Neuronal stem cell (in vitro differentiated cells): ENCODE data around the gene SLC6A13.

Experiments used
- DNase-seq: peaks from one replicate; pipeline ENCODE4 v3.0.0-alpha.2; 2013; ENCODE audit warnings: low spot score
- H2AFZ ChIP-seq: one replicate; pipeline ENCODE4 v1.6.1; 2013; ENCODE audit warnings: mild to moderate bottlenecking, low read length, inconsistent platforms
- H2AK5ac ChIP-seq: 2 replicates; pipeline ENCODE4 v1.6.1; 2013; ENCODE audit warnings: low read depth, mild to moderate bottlenecking, inconsistent platforms, low read length, moderate library complexity, mixed read lengths
- H2BK120ac ChIP-seq: 2 replicates; pipeline ENCODE4 v1.6.1; 2013; ENCODE audit warnings: low read depth, mild to moderate bottlenecking, inconsistent platforms, low read length, moderate library complexity, mixed read lengths
- H2BK12ac ChIP-seq: one replicate; pipeline ENCODE4 v1.6.1; 2013; ENCODE audit warnings: low read length, inconsistent platforms
- H2BK15ac ChIP-seq: 2 replicates; pipeline ENCODE4 v1.6.1; 2013; ENCODE audit warnings: mild to moderate bottlenecking, low read length, inconsistent platforms, mixed read lengths
- H2BK5ac ChIP-seq: one replicate; pipeline ENCODE4 v1.6.1; 2013; ENCODE audit warnings: inconsistent platforms, mild to moderate bottlenecking, low read length, moderate library complexity
- H3K14ac ChIP-seq: one replicate; pipeline ENCODE4 v1.6.1; 2013; ENCODE audit warnings: low read length, inconsistent platforms
- H3K18ac ChIP-seq: 2 replicates; pipeline ENCODE4 v1.6.1; 2013; ENCODE audit warnings: low read length, inconsistent platforms
- H3K23ac ChIP-seq: 2 replicates; pipeline ENCODE4 v1.6.1; 2013; ENCODE audit warnings: low read depth, mild to moderate bottlenecking, mixed read lengths, low read length, inconsistent platforms; ENCODE audit not compliant: poor library complexity
- H3K27ac ChIP-seq: replicated peaks from 3 replicates; pipeline ENCODE4 v1.5.1; 2013; ENCODE audit warnings: low read length, inconsistent platforms
- H3K27me3 ChIP-seq, 3 experiments: 2 replicates each; pipeline ENCODE4 v1.6.1; 2013; ENCODE audit warnings: low read length in 3 of 3, mild to moderate bottlenecking in 2 of 3, inconsistent platforms in 1 of 3, low read depth in 1 of 3, mixed read lengths in 1 of 3, moderate library complexity in 1 of 3; ENCODE audit not compliant: control insufficient read depth in 3 of 3, insufficient read depth in 3 of 3
- H3K36me3 ChIP-seq, 2 donors: replicated peaks in 1 of 2; 2 replicates each; pipeline ENCODE4 v1.6.1; 2013; ENCODE audit warnings: low read length in 2 of 2; ENCODE audit not compliant: control insufficient read depth in 2 of 2, insufficient read depth in 2 of 2
- H3K4ac ChIP-seq: 2 replicates; pipeline ENCODE4 v1.6.1; 2013; ENCODE audit warnings: inconsistent platforms, mild to moderate bottlenecking, low read length, moderate library complexity
- H3K4me1 ChIP-seq, 2 donors: 1 replicate in 1 of 2; 2 replicates in 1 of 2; pipeline ENCODE4 v1.6.1; 2013; ENCODE audit warnings: low read length in 2 of 2, low read depth in 1 of 2; ENCODE audit not compliant: control insufficient read depth in 2 of 2, insufficient read depth in 1 of 2
- H3K4me2 ChIP-seq: one replicate; pipeline ENCODE4 v1.6.1; 2013; ENCODE audit warnings: mild to moderate bottlenecking, low read length, inconsistent platforms; ENCODE audit not compliant: insufficient read depth, poor library complexity, severe bottlenecking
- H3K4me3 ChIP-seq, 2 donors: 2 replicates each; pipeline ENCODE4 v1.5.1; 2013; ENCODE audit warnings: low read length in 2 of 2, mild to moderate bottlenecking in 2 of 2, inconsistent platforms in 1 of 2, moderate library complexity in 1 of 2
- H3K79me1 ChIP-seq: one replicate; pipeline ENCODE4 v1.6.1; 2013; ENCODE audit warnings: low read depth, mild to moderate bottlenecking, inconsistent platforms, low read length, moderate library complexity
- H3K9ac ChIP-seq: one replicate; pipeline ENCODE4 v1.6.1; 2013; ENCODE audit warnings: mild to moderate bottlenecking, low read depth, low read length, inconsistent platforms; ENCODE audit not compliant: poor library complexity
- H3K9me3 ChIP-seq, 2 donors: replicated peaks in 1 of 2; 2 replicates each; pipeline versions ENCODE3 to v1.6.1; 2013; ENCODE audit warnings: low read length in 2 of 2, mild to moderate bottlenecking in 2 of 2, inconsistent platforms in 1 of 2, low read depth in 1 of 2, mixed read lengths in 1 of 2, moderate library complexity in 1 of 2; ENCODE audit not compliant: control insufficient read depth in 2 of 2, insufficient read depth in 1 of 2
- H4K8ac ChIP-seq: one replicate; pipeline ENCODE4 v1.6.1; 2013; ENCODE audit warnings: low read depth, mild to moderate bottlenecking, inconsistent platforms, low read length, moderate library complexity
- H4K91ac ChIP-seq: one replicate; pipeline ENCODE4 v1.6.1; 2013; ENCODE audit warnings: low read length, low read depth, mild to moderate bottlenecking, inconsistent platforms; ENCODE audit not compliant: poor library complexity
- WGBS, 2 donors: extraction: QIAGEN DNeasy Blood & Tissue Kit; methylation state at CpG; one replicate each; pipeline ENCODE4 v1.1.7; 2013; ENCODE audit warnings: missing lambda C conversion rate in 2 of 2, mixed read lengths in 1 of 2; ENCODE audit not compliant: insufficient read length in 2 of 2, insufficient replicate concordance in 1 of 2; ENCODE audit errors: extremely low coverage in 2 of 2; 5-methylcytosine and 5-hydroxymethylcytosine counted together

Gene SLC6A13

DNA sequence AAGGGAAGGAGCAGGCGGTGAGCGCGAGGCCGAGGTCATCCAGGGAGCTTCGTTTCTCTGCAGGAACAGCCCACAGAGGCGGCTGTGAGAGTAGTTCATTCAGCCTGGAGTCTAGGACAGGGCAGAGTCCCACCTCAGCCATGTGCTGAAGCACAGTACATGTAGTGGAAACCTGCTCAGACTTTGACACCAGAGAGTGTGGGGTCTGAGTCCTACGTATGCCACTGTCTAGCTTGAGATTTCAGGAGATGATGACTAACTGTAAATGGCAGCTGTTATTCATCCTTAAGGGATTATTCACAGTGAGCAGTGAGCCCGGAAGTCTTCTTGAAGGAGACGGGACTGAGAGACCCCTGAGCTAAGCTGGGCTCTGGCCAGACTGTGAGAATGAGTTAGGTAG lies 938 bp upstream of the SLC6A13 start:
- no peak overlapping the region for H3K4me3 ChIP-seq
- H3K27me3 ChIP-seq = peaks cover 0 to 9% (median 0%) of the 10 kb centered on the region in 3 experiments
- no peak overlapping the region for H3K18ac ChIP-seq
- no peak for DNase-seq
- no peak overlapping the region for H3K23ac ChIP-seq
- no peak overlapping the region for H2BK12ac ChIP-seq
- no peak overlapping the region for H2AFZ ChIP-seq
- H3K36me3 ChIP-seq = no peaks in the 10 kb centered on the region
- H2BK5ac ChIP-seq = no peak overlapping the region
- no peak overlapping the region for H3K4ac ChIP-seq
- H3K79me1 ChIP-seq = no peaks in the 10 kb centered on the region
- no peak overlapping the region for H3K9ac ChIP-seq
- no peak overlapping the region for H3K14ac ChIP-seq
- H2BK15ac ChIP-seq = no peak overlapping the region
- H3K9me3 ChIP-seq = no peaks in the 10 kb centered on the region
- H2AK5ac ChIP-seq = no peak overlapping the region
- WGBS, 2 donors = no CpG with 5 or more reads among the region's 9 CpGs
- H3K4me2 ChIP-seq = no peak overlapping the region
- no peak overlapping the region for H2BK120ac ChIP-seq
- H3K27ac ChIP-seq = no peak overlapping the region
- H4K91ac ChIP-seq = no peak overlapping the region
- no peak overlapping the region for H4K8ac ChIP-seq
- peaks cover 2 to 7% of the 10 kb centered on the region in 2 donors for H3K4me1 ChIP-seq

GRCh38 chr12:262113-262512 lies 523 bp downstream of the SLC6A13 start:
- H3K9ac ChIP-seq = no peak overlapping the region
- no peak overlapping the region for H4K8ac ChIP-seq
- H3K4me3 ChIP-seq = no peak overlapping the region
- H3K14ac ChIP-seq = no peak overlapping the region
- no peak overlapping the region for H2BK15ac ChIP-seq
- H3K36me3 ChIP-seq = no peaks in the 10 kb centered on the region
- peaks cover 0 to 3% of the 10 kb centered on the region in 2 donors for H3K4me1 ChIP-seq
- no peak overlapping the region for H3K18ac ChIP-seq
- H3K4me2 ChIP-seq = no peak overlapping the region
- H2AK5ac ChIP-seq = no peak overlapping the region
- no peak for DNase-seq
- H3K4ac ChIP-seq = no peak overlapping the region
- no peak overlapping the region for H2BK120ac ChIP-seq
- H3K9me3 ChIP-seq = no peaks in the 10 kb centered on the region
- H2AFZ ChIP-seq = no peak overlapping the region
- no peak overlapping the region for H2BK5ac ChIP-seq
- no peaks in the 10 kb centered on the region for H3K79me1 ChIP-seq
- H3K23ac ChIP-seq = no peak overlapping the region
- no peak overlapping the region for H3K27ac ChIP-seq
- H4K91ac ChIP-seq = no peak overlapping the region
- H3K27me3 ChIP-seq = peaks cover 0 to 16% (median 0%) of the 10 kb centered on the region in 3 experiments
- no peak overlapping the region for H2BK12ac ChIP-seq

DNA sequence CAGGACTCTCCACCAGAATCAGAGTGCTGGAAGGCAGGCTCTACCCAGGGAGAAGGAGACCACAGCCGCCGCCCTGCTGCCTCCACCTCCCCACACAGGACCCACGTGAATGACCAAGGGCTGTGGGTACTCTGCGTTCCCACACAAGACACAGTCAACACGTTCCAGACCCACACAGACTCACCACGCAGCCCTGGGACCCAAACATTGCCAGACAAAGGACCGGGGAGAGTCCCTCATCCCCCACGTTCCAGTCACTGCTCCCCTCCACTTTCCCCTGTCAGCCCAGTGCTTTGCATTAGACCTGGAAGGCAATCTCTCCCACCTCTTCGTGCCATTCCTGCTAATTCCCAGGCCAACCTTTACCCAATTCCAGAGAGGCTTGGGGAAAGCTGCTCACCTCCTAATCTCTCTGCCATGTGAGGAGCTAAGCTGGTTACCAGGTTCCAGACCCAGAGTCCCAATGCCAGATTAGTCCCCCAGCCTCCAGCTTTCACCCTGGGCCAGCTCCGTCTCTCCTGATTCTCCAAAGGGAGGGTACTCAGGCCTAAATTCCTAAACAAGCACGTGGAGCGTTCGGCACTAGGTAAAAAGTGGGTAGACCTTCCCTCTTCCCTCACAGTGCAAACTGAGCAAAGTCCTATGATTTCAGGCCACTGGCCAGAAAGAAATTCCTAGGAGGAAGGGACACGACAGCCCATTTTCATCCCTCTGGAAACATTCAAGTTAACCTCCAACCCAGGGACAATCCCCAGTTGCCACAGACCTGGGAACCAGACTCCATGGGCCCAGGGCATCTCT lies 4.9 kb downstream of the SLC6A13 start:
- peaks cover 0 to 25% (median 0%) of the 10 kb centered on the region in 3 experiments for H3K27me3 ChIP-seq
- H2BK5ac ChIP-seq = no peak overlapping the region
- H3K23ac ChIP-seq = no peak overlapping the region
- H3K4me3 ChIP-seq = no peak overlapping the region
- no peak overlapping the region for H4K8ac ChIP-seq
- H3K18ac ChIP-seq = no peak overlapping the region
- no peak overlapping the region for H3K14ac ChIP-seq
- no peak for DNase-seq
- H2AFZ ChIP-seq = no peak overlapping the region
- no peak overlapping the region for H3K4me2 ChIP-seq
- H3K36me3 ChIP-seq = no peaks in the 10 kb centered on the region
- H3K79me1 ChIP-seq = no peaks in the 10 kb centered on the region
- no peak overlapping the region for H2BK15ac ChIP-seq
- H3K9ac ChIP-seq = no peak overlapping the region
- H4K91ac ChIP-seq = no peak overlapping the region
- H2AK5ac ChIP-seq = no peak overlapping the region
- H3K4me1 ChIP-seq = peaks cover 0 to 3% of the 10 kb centered on the region in 2 donors
- no peak overlapping the region for H2BK12ac ChIP-seq
- no peaks in the 10 kb centered on the region for H3K9me3 ChIP-seq
- no peak overlapping the region for H3K27ac ChIP-seq
- H2BK120ac ChIP-seq = no peak overlapping the region
- H3K4ac ChIP-seq = no peak overlapping the region
- WGBS, 2 donors = no CpG with 5 or more reads among the region's 14 CpGs

DNA sequence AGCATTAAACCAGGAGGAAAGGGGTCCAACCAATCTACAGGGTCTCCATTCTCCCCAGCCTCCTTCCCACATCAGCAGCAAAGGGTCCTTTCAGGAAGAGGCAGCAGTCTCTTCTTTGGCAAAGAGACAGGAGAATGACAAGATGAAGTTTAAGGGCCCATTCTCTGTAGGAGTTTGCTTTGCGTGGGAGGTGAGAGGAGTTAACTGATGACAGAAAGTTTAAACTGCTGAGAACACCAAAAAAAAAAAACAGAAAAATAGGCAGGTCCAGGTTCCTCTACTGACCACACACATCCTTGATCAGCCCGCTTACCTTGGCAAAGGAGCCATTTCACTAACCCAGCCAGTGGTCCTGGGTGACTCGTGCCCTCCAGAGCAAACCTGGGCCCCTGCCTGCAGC lies 5.7 kb downstream of the SLC6A13 start:
- no CpG with 5 or more reads among the region's 3 CpGs for WGBS, 2 donors
- DNase-seq = no peak
- peaks cover 0 to 28% (median 0%) of the 10 kb centered on the region in 3 experiments for H3K27me3 ChIP-seq

More for the DNA sequence above, 5.7 kb downstream of the SLC6A13 start:
- Histone ChIP-seq H3K4me3 (no peak overlapping the region), H4K8ac (no peak overlapping the region), H2BK120ac (no peak overlapping the region), H3K18ac (no peak overlapping the region), H3K23ac (no peak overlapping the region), H2BK5ac (no peak overlapping the region), H3K4me1 (peaks cover 0 to 2% of the 10 kb centered on the region in 2 donors), H2BK15ac (no peak overlapping the region), H3K79me1 (no peaks in the 10 kb centered on the region), H3K36me3 (no peaks in the 10 kb centered on the region), H2AFZ (no peak overlapping the region), H2AK5ac (no peak overlapping the region), H3K9ac (no peak overlapping the region), H3K9me3 (no peaks in the 10 kb centered on the region), H4K91ac (peak overlapping the region; percentile 48), H3K27ac (no peak overlapping the region), H2BK12ac (no peak overlapping the region), H3K14ac (no peak overlapping the region), H3K4me2 (no peak overlapping the region), H3K4ac (no peak overlapping the region)
